ENCODE data around the gene ADGRD1. TPM values are rescaled to one million over a fixed set of nuclear protein-coding genes. Genes with fewer than 3 reads are reported as not detected.

Gene ADGRD1
- total and polyA plus RNA-seq, 8 donors, result 1.4 to 7.3 (median 5.2) TPM

- Histone ChIP-seq H3K27ac (no peak overlapping the region), H3K4me1 (no peaks in the 10 kb centered on the region), H3K36me3 (no peaks in the 10 kb centered on the region), H3K9me3 (no peaks in the 10 kb centered on the region), H3K4me3 (no peak overlapping the region), H3K27me3 (no peaks in the 10 kb centered on the region)
- intact Hi-C loops (cut with DNase I), result no loop called here
- FAIRE-seq (no peak), DNase-seq (no peak), ATAC-seq (no peak)
- WGBS, 2 donors, result 82 to 93% methylated on average over 4 of the region's 4 CpGs
- TF ChIP-seq, protein P1, sequence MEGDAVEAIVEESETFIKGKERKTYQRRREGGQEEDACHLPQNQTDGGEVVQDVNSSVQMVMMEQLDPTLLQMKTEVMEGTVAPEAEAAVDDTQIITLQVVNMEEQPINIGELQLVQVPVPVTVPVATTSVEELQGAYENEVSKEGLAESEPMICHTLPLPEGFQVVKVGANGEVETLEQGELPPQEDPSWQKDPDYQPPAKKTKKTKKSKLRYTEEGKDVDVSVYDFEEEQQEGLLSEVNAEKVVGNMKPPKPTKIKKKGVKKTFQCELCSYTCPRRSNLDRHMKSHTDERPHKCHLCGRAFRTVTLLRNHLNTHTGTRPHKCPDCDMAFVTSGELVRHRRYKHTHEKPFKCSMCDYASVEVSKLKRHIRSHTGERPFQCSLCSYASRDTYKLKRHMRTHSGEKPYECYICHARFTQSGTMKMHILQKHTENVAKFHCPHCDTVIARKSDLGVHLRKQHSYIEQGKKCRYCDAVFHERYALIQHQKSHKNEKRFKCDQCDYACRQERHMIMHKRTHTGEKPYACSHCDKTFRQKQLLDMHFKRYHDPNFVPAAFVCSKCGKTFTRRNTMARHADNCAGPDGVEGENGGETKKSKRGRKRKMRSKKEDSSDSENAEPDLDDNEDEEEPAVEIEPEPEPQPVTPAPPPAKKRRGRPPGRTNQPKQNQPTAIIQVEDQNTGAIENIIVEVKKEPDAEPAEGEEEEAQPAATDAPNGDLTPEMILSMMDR (IDR thresholded peaks at IDR 0.05), result no peak
These were observed 204.0 kb downstream of the ADGRD1 start for GRCh38 chr12:131157743-131158142.

DNA sequence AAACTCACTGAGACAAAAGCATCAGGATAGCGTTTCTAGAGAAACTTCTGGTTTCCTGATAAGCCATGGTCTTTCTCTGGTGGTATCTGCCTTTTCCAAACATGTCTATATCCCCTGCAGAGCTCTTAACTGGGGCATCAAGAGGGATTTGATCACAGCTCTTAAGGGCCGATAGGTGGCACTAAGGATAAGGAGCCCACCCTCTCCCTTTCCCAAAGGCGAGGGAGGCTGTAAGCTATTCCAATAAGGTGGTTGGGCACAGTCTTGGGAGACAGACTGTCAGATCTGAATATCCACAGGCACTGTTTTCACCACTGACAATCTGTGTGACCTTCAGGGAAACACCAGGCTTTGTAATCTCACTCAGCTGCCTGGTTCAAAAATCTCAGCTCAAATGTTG lies 206.0 kb downstream of the ADGRD1 start:
- intact Hi-C loops (cut with DNase I), result no loop called here
- FAIRE-seq, result no peak

GRCh38 chr12:131162113-131162512 lies 208.4 kb downstream of the ADGRD1 start:
- TF ChIP-seq, protein P1 (IDR thresholded peaks at IDR 0.05), result no peak

More for the DNA sequence above, 206.0 kb downstream of the ADGRD1 start:
- Histone ChIP-seq H3K27me3 (peaks cover 0 to 6% (median 0%) of the 10 kb centered on the region in 4 donors), H3K4me3 (no peak overlapping the region), H3K9me3 (no peaks in the 10 kb centered on the region), H3K4me1 (no peaks in the 10 kb centered on the region), H3K36me3 (no peaks in the 10 kb centered on the region), H3K27ac (no peak overlapping the region)
- DNase-seq (no peak), ATAC-seq (no peak)
- TF ChIP-seq, protein P1 (IDR thresholded peaks at IDR 0.05), result no peak
- 47 to 52% methylated on average over 3 of the region's 3 CpGs for WGBS, 2 donors

DNA sequence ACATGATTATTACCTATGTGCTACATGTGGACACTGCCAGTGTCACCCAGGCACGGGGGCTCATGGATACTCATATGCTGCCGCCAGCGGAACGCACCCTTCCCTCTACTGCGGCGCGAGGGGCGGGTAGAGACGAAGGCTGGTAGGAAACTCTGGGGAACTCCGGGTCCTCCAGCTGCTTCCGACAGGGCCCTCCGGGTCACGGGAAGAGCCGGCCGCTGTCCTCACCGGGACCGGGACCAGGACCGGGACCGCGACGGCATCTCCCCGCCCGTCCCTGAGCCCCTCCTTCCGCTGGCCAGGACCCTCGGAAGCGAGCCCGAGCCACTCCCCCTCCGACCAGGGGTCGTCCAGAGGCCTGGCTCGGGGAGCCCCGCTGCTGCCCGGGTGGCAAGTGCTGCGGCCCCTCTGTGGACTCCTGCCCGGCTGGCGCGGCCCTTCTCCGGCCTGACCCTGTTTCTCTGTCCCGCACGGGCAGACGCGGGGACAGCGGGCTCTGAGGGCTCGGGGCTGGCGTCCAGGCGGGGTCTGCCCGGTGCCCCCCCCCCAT lies 209.6 kb downstream of the ADGRD1 start:
- H3K36me3 ChIP-seq, result no peaks in the 10 kb centered on the region
- no peak for DNase-seq
- H3K27me3 ChIP-seq, result peaks cover 0 to 6% (median 0%) of the 10 kb centered on the region in 4 donors
- H3K4me3 ChIP-seq, result no peak overlapping the region
- no peak for FAIRE-seq
- H3K27ac ChIP-seq, result no peak overlapping the region
- TF ChIP-seq, protein P1 (IDR thresholded peaks at IDR 0.05), result no peak
- WGBS, 2 donors, result 65 to 76% methylated on average over 39 to 46 of the region's 46 CpGs
- H3K9me3 ChIP-seq, result no peaks in the 10 kb centered on the region
- intact Hi-C loops (cut with DNase I), result no loop called here
- no peaks in the 10 kb centered on the region for H3K4me1 ChIP-seq
- ATAC-seq, result no peak

More at GRCh38 chr12:131162113-131162512, 208.4 kb downstream of the ADGRD1 start:
- no peak for DNase-seq
- Histone ChIP-seq H3K27ac (no peak overlapping the region), H3K36me3 (no peaks in the 10 kb centered on the region), H3K4me3 (no peak overlapping the region), H3K27me3 (peaks cover 0 to 6% (median 0%) of the 10 kb centered on the region in 4 donors), H3K4me1 (no peaks in the 10 kb centered on the region), H3K9me3 (no peaks in the 10 kb centered on the region)
- 67 to 77% methylated on average over 3 of the region's 3 CpGs for WGBS, 2 donors
- intact Hi-C loops (cut with DNase I), result no loop called here
- no peak for ATAC-seq
- no peak for FAIRE-seq

GRCh38 chr12:131164096-131164872 lies 210.6 kb downstream of the ADGRD1 start:
- H3K36me3 ChIP-seq, result no peaks in the 10 kb centered on the region
- no peaks in the 10 kb centered on the region for H3K9me3 ChIP-seq
- TF ChIP-seq, protein P1 (IDR thresholded peaks at IDR 0.05), result no peak
- ATAC-seq (no peak), DNase-seq (no peak), FAIRE-seq (no peak)
- H3K27me3 ChIP-seq, result peaks cover 0 to 6% (median 0%) of the 10 kb centered on the region in 4 donors
- intact Hi-C loops (cut with DNase I), result no loop called here
- H3K27ac ChIP-seq, result no peak overlapping the region
- no peak overlapping the region for H3K4me3 ChIP-seq
- H3K4me1 ChIP-seq, result no peaks in the 10 kb centered on the region
- 84 to 89% methylated on average over 19 to 24 of the region's 34 CpGs for WGBS, 2 donors

Measured in pancreas (tissue), 10 donors.